GM21825 (cell line): ENCODE measurements around the gene WFDC2.

Source experiments
- ATAC-seq: cut with Tn5 transposase; IDR thresholded peaks from one replicate; pipeline ENCODE4 v1.9.1; 2021; ENCODE audit warnings: mild to moderate bottlenecking, moderate library complexity; ENCODE audit not compliant: unreplicated experiment

WFDC2 gene

DNA sequence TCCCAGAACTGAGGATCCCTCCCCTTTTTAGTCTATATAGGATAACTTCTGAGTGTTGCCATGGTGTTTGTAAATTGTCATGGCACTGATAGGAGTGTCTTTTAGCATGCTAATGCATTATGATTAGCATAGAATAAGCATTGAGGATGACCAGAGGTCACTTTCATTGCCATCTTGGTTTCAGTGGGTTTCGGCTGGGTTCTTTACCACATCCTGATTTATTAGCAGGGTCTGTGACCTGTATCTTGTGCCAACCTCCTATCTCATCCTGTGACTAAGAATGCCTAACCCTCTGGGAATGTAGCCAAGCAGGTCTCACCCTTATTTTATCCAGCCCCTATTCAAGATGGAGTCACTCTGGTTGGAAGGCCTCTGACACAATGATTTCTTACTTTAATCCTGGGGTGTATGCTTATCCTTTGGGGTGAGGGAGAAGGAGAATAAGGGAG, 19.6 kb downstream of the WFDC2 start:
- ATAC-seq = no peak

DNA sequence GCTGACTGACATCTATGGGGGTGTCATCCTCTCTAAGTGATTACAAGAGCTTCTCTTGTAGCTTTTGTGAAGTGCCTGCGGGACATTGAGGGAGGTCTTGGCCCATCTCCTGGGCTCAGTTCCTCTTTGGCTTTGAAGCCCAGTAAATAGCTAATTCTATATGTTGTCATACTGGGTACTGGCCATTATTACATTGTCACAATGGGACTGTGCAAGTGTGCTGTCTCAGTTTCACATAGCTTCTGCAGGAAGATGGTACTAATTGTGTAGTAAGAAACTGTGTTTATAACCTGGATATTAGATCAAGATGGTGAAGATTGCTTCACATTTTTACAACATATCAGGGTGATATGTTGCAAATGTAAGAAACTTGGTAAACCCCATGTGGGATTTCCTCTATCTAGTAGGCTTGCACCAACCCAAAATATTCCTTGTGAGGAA, 26.0 kb downstream of the WFDC2 start:
- ATAC-seq = no peak

DNA sequence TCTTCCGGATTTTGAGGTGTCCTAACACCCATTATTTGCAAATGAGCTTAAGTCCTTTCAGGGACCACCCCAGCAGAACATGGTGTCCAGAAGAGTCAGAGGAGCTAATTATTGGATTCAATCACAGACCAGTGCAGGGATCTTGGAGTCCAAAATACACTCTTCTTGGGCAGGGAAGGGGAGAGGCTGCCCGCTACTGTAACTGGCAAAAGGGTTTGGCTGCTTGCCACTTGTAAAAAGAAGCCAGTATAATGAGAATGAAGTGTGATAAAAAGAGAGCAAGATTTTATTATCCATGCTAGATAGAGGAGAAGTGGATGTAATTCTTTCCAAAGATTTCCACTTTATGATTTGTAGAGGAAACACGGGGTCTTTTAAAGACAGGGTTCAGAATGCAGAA, 26.6 kb downstream of the WFDC2 start:
- ATAC-seq = no peak

DNA sequence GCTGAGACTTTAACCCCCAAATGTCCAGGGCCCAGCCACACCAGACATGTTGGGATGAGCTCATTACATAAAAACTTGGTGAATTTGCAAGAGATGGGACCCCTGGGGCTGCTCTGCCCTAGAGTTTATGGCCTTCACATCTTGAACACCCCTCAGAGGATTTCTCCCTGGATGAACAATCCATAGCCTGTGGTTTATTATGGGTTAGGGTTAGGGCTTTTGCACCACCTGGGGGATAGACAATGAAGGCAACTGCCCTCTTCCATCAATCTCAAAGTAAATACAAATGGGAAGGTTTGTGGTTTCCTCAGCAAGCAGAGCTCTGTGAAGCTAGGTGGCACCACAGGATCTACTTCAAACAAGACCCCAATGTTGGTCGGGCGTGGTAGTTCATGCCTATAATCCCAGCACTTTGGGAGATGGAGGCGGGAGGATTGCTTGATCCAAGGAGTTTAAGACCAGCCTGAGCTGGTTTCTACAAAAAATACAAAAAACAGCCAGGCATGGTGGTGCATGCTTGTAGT, 28.5 kb downstream of the WFDC2 start:
- no peak for ATAC-seq

DNA sequence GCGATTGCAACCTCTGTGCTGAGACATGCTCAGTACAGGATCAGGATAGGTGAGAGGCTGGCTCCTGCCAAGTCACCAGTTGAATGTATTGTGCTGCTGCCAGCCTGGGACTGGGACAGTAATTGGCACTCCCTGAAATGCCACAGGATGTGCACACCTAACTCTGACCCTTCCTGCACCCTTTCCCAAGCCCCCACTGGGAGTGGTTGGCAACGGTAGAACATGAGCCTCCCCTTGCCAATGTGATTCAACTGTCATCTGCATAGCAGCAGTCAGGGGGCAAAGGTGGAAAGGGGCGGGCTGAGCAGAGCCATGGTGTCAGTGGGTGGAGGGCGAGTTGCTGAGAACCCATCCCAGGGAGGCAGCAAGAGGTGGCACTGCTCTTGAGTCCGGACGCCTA, 30.5 kb downstream of the WFDC2 start:
- no peak for ATAC-seq

DNA sequence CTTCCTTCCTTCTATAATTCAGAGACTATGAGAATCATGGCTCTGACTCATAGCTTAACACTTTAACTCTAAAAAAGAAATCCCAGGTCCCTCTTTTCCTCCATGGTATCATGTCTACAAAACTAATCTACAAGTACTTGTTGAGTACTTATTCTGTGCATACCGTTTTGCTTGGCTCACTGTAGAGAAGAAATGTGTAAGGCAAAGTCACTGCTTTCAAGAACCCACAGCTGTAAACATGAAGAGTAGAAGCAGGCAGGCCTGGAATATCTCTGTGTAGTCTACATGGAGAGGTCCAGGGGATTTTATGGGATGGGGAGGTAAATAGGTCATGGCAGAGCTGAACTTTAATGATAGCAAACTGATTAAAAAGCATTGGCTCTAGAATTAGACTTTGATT, 32.0 kb downstream of the WFDC2 start:
- no peak for ATAC-seq

DNA sequence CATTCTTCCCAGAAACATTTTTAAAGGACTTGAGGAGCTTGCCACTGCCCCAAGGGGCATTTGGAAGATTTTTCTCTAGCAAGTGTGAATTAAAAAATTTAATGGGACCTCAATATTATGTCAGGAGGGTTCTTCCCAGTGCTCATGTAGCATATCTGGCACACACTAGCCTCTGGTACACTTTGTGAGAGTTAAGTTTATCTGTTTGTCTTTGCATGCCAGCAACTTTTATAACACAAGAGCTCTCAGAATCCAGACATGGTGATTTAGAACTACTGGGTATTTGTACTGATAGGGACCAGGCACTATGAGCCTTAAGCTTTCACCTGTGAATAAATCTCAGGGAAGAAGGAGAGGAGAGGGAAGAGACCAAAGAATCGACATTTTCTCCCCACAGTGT, 33.0 kb downstream of the WFDC2 start:
- ATAC-seq = no peak

DNA sequence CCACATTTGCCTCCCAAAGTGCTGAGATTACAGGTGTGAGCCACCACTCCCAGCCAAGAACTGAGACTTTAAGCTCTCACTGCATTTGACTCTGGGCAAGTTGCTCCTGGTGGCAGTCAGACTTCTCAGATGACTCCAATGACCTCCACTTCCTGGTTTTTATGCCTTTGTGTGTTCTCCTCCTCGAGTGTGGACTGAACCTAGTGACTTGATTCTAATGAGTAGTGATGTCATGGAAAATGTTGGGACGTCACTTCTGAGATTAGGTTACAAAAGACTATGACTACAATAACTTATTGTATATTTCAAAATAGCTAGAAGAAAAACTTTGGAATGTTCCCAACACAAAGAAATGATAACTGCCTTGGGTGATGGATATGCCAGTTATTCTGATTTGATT, 33.9 kb downstream of the WFDC2 start:
- ATAC-seq = no peak

DNA sequence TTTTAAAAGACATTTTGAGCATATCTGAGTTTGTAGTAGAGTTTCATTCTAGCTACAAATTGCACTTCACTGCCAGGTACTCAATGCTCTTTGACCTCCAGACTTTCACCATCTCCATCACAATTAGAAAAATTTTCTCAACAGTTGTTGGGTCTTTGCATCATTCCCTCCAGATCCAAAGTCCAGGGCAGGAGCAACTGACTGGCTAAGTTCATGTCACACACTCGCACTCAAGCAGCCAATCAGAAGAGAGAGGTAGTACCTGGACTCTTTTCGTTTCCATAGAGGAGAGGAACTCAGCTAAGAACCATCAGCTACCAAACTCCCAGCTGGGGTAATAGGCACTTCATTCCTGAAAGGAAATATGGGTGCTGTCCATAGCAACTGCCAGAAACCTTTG, 36.8 kb downstream of the WFDC2 start:
- ATAC-seq = no peak

DNA sequence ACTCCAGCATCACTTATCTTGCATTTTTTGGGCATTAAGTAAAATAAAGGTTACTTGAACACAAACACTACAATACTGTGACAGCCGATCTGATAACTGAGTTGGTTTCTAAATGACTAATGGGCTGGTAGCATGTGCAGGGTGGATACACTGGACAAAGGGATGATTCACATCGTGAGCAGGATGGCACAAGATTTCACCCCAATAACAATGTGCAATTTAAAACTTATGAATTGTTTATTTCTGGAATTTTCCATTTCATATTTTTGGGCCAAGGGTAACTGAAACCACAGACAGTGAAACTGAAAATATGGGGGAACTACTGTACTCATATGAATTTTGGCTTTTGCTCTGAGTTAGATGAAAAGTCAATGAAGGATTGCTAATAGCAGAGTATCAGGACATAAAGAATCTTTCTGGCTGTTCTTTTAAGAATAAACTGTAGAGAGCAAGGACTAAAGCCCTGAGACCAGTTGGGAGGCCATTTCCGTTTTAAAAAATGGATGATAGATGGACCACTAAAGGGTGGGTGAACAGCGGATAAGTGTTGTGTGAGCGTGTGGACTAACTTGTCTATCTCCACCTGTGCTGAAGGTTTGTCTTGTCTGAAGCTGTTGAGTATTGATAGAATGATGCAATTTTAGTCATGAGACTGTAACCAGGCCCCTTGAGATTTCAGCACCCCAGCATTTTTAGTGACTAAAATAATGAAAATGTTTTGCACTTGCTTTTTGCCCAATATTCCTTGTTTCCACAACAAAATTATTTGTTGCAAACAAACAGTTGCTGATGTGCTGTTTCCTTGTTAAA, 37.7 kb downstream of the WFDC2 start:
- no peak for ATAC-seq

DNA sequence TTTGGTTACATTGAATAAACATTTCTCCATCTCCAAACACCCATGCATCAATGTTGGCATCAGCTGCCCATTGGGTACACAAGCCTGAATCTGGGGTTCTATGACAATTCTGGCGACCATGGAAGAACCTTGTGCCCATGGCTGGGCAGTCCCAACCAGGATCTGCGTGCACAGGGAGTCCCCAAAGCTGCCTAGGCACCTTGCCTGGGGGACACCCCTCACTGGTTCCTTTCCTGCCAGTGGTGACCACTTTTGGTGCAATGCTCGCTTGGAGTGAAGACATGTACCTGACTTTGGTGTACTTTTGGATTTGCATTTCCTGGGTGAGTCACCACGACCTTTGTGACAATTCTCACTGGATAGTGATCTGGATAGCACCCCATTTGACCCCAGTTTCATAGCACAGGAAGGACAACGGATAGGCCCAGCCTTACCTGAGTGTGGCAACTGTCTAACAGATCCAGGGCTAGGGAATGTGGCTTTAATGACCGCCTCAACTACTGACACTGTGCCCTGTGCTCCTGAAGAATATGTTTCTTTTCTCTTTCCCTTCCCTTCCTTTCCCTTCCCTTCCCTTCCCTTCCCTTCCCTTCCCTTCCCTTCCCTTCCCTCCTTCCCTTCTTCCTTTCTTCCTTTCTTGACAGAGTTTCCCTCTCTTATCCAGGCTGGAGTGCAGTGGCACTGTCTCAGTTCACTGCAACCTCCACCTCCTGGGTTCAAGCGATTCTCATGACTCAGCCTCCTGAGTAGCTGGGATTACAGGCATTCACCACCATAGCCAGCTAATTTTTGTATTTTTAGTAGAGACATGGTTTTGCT, 38.7 kb downstream of the WFDC2 start:
- no peak for ATAC-seq

DNA sequence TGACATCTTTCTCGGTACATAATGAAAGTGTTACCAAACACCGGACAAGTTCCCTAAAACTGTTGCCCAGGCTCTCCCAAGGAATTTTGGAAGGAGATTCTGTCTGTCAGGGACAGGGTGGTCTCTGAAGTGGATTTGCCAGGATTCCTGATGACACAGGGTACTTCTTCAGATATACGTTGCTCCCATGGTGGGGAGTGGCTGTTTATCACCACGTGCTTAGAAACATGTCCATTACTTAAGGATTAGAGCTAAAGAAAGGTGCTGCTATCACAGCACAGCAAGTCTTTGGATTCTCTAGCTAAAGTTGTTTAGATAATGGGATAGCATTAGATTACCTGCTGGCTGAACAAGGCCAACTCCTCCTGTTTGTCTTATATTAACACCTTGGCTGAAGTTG, 39.5 kb downstream of the WFDC2 start:
- no peak for ATAC-seq

DNA sequence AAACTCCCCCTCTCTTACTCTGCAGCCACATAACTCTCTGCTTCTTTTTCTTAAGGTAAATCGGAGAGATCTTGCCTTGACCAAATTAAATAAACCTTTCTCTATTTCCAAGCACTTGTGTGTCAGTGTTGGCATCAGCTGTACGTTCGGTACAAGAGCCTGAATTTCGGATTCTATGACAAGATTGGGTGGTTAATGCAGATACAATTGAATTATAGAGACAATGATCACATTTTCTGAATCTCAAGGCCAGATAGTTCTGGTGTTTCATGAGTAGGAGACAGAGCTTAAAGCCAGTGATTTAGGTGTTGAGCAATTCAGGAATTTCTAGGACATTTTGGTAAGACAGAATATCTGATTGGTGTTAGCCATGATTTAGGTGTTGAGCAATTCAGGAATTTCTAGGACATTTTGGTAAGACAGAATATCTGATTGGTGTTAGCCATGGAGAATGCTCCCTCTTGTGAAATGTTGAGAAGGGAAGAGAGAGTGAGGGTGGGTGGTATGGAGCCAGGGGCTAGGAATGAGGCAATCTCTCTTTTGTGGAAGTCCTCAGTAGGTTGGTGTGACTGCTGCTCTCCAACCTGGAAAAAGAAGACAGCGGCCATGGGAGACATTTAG, 40.8 kb downstream of the WFDC2 start:
- no peak for ATAC-seq

DNA sequence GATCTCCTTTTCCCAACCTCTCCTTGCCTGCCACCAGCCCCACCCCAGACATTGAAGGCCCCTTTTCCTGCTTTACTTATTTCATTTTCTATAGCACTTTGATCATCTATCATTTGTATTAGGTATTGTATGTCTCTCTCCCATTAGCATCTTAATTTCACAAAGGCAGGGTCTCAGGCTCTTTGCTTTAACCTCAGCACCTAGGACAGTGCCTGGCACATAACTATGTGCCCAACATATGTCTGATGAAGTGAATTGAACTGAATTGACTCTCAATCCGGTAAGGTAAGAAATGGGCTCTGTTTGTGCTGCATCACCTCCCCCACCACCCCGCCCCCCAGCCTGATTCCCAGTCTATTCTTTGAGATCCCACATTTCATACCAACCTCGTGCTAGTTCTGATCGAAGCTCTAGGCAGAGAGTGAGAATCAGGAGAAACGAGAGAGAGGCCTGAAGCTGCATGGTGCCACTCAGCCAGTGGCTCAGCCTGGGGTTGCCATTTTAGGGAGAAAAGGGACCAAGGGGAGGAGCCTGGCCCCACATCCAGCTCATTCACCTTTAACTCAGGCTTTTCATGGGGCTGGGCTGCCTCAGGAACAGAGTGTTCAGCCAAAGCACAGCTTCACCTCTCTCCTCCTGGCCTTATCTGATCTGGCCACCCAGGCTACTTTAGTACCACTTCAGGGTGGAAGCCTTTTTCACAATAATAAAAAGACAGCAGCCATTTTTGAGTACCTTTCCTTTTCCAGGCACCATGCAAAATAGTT, 45.8 kb downstream of the WFDC2 start, which contains the start of gene SPINT3:
SPINT3 (minus strand) TSS at position 476 of the 767 bp plus-strand sequence; CDS start at position 462, 14 bp downstream.
- no peak for ATAC-seq

DNA sequence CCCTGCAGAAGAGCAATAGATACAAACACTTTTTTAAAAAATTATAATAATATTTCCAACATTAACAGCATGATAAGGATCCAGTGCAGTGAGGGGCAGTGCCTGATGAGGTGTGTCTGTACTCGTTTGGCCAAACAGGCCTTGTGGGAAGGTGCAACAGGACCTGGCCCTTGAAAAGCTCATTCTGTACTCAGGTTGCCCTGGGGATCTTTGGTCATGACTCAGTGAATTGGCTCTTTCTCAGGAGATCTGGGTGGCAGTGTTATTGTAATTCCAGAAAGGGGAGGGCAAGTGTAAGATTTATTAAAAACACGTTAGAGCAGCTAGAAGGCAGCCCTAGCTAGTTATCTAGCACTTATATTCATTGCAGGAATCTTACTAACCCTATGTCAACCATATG, 48.7 kb downstream of the WFDC2 start:
- no peak for ATAC-seq

DNA sequence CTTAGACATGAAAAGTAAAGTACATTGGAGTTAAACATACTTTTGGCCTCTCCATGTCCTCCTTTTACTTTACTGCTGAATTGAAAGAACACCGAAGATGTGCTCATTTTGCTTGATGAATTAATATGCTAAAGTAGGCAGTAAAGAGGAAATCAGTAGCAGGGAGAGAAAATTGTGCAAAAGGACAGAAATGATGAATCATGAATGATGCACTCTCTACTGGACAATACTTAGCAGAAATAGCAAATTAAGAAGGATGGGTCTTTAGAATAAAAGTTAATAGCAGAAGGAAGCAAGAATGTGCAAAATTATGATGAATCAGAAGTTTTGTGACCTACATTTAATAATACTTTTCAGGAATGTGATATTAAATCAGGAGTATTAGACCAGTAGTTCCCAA, 54.3 kb downstream of the WFDC2 start:
- ATAC-seq = no peak

DNA sequence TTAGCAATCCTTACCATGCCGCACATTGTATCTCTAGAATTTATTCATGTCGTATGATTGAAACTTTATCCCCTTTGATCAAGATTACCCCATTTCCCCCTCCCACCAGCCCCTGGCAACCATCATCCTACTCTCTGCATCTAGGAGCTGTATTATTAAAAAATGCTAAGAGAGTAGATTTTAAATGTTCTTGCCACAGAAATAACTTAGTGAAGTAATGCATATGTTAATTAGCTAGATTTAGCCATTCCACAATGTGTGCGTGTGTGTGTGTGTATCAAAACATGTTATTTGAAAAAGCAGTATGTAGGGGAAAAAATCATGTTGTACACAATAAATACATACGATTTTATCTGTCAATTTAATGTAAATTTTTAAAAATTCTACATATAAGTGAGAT, 57.7 kb downstream of the WFDC2 start:
- no peak for ATAC-seq
